HG03139 (cell line): ENCODE results near the gene PITPNM3.

ENCODE experiments used
- ATAC-seq: cut with Tn5 transposase; IDR thresholded peaks from one replicate; pipeline ENCODE4 v1.9.1; 2021; ENCODE audit not compliant: unreplicated experiment

The PITPNM3 gene

GRCh38 chr17:6503641-6504195 lies 52.6 kb downstream of the PITPNM3 start:
- no peak for ATAC-seq

GRCh38 chr17:6502871-6503509 lies 53.4 kb downstream of the PITPNM3 start:
- no peak for ATAC-seq

GRCh38 chr17:6502142-6502541 lies 54.2 kb downstream of the PITPNM3 start:
- no peak for ATAC-seq

- no peak for ATAC-seq
Observed at GRCh38 chr17:6501359-6501758, 55.0 kb downstream of the PITPNM3 start.

- no peak for ATAC-seq
Observed at GRCh38 chr17:6498901-6499540, 57.3 kb downstream of the PITPNM3 start.

- ATAC-seq = no peak
Observed at GRCh38 chr17:6498356-6498755, 58.0 kb downstream of the PITPNM3 start.

GRCh38 chr17:6497496-6498221 lies 58.7 kb downstream of the PITPNM3 start:
- no peak for ATAC-seq

GRCh38 chr17:6496640-6497441 lies 59.5 kb downstream of the PITPNM3 start:
- no peak for ATAC-seq

GRCh38 chr17:6496116-6496481 lies 60.3 kb downstream of the PITPNM3 start:
- no peak for ATAC-seq

GRCh38 chr17:6495450-6496115 lies 60.8 kb downstream of the PITPNM3 start:
- ATAC-seq = no peak

- ATAC-seq = no peak
Observed at GRCh38 chr17:6494239-6494941, 62.0 kb downstream of the PITPNM3 start.

GRCh38 chr17:6492892-6493674 lies 63.3 kb downstream of the PITPNM3 start:
- no peak for ATAC-seq

GRCh38 chr17:6491071-6491700 lies 65.2 kb downstream of the PITPNM3 start:
- ATAC-seq = no peak

GRCh38 chr17:6489016-6489550 lies 67.3 kb downstream of the PITPNM3 start:
- ATAC-seq = no peak

- no peak for ATAC-seq
Observed at GRCh38 chr17:6488008-6488539, 68.3 kb downstream of the PITPNM3 start.

GRCh38 chr17:6487251-6488007 lies 68.9 kb downstream of the PITPNM3 start:
- no peak for ATAC-seq

GRCh38 chr17:6485646-6486412 lies 70.5 kb downstream of the PITPNM3 start:
- no peak for ATAC-seq
